ENCODE data around the gene CACNA2D3. TPM values are rescaled to one million over a fixed set of nuclear protein-coding genes. Genes with fewer than 3 reads are reported as not detected.

Gene CACNA2D3
- polyA plus RNA-seq, 3 donors, result 8.3 to 21.5 (median 10.4) TPM

GRCh38 chr3:54243056-54243931, 120.9 kb downstream of the CACNA2D3 start:
- Histone ChIP-seq H3K9ac (ENCODE audit: insufficient read depth, low read length, poor library complexity, severe bottlenecking) (no peak overlapping the region), H4K20me1 (ENCODE audit: insufficient read depth, low read length) (no peaks in the 10 kb centered on the region), H3K4me3 (replicated peaks in 1 of 3; ENCODE audit: low read depth in 2 of 3, low read length in 3 of 3) (no peak overlapping the region), H3K4me2 (replicated peaks; ENCODE audit: extremely low read depth, low read length, poor library complexity, severe bottlenecking) (no peak overlapping the region), H3K27ac (ENCODE audit: low read depth in 1 of 2, low read length in 2 of 2) (no peak overlapping the region), H3K36me3 (replicated peaks in 1 of 2; ENCODE audit: control insufficient read depth in 1 of 2, insufficient read depth in 2 of 2, low read length in 2 of 2) (no peaks in the 10 kb centered on the region), H3K9me3 (replicated peaks in 1 of 2; ENCODE audit: control insufficient read depth in 1 of 2, insufficient read depth in 1 of 2, low read length in 2 of 2) (peaks cover 0 to 3% of the 10 kb centered on the region in 2 donors), H3K27me3 (ENCODE audit: control insufficient read depth in 2 of 2, insufficient read depth in 2 of 2, low read length in 2 of 2) (no peaks in the 10 kb centered on the region), H3K4me1 (ENCODE audit: control insufficient read depth in 1 of 2, insufficient read depth in 2 of 2, low read length in 2 of 2) (no peaks in the 10 kb centered on the region), H2AFZ (ENCODE audit: insufficient read depth, low read depth, low read length, poor library complexity, severe bottlenecking) (no peak overlapping the region), H3K79me2 (ENCODE audit: insufficient read depth, low read length) (no peaks in the 10 kb centered on the region)
- Mint-ChIP-seq H3K27ac (peak overlapping the region in 1 of 7 donors; percentile 53), H3K27me3 (ENCODE audit: low read depth in 3 of 3) (peaks cover 0 to 12% (median 0%) of the 10 kb centered on the region in 3 donors), H3K4me3 (no peak overlapping the region), H3K36me3 (no peaks in the 10 kb centered on the region), H3K9me3 (peaks cover 0 to 13% (median 7%) of the 10 kb centered on the region in 7 donors), H3K4me1 (no peaks in the 10 kb centered on the region)
- intact Hi-C loops (cut with micrococcal nuclease), result no loop called here
- TF ChIP-seq, protein P1, sequence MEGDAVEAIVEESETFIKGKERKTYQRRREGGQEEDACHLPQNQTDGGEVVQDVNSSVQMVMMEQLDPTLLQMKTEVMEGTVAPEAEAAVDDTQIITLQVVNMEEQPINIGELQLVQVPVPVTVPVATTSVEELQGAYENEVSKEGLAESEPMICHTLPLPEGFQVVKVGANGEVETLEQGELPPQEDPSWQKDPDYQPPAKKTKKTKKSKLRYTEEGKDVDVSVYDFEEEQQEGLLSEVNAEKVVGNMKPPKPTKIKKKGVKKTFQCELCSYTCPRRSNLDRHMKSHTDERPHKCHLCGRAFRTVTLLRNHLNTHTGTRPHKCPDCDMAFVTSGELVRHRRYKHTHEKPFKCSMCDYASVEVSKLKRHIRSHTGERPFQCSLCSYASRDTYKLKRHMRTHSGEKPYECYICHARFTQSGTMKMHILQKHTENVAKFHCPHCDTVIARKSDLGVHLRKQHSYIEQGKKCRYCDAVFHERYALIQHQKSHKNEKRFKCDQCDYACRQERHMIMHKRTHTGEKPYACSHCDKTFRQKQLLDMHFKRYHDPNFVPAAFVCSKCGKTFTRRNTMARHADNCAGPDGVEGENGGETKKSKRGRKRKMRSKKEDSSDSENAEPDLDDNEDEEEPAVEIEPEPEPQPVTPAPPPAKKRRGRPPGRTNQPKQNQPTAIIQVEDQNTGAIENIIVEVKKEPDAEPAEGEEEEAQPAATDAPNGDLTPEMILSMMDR (IDR thresholded peaks at IDR 0.05), result no peak
- WGBS (ENCODE audit: insufficient coverage), result 80% methylated on average over 7 of the region's 13 CpGs
- DNase-seq, result no peak

DNA sequence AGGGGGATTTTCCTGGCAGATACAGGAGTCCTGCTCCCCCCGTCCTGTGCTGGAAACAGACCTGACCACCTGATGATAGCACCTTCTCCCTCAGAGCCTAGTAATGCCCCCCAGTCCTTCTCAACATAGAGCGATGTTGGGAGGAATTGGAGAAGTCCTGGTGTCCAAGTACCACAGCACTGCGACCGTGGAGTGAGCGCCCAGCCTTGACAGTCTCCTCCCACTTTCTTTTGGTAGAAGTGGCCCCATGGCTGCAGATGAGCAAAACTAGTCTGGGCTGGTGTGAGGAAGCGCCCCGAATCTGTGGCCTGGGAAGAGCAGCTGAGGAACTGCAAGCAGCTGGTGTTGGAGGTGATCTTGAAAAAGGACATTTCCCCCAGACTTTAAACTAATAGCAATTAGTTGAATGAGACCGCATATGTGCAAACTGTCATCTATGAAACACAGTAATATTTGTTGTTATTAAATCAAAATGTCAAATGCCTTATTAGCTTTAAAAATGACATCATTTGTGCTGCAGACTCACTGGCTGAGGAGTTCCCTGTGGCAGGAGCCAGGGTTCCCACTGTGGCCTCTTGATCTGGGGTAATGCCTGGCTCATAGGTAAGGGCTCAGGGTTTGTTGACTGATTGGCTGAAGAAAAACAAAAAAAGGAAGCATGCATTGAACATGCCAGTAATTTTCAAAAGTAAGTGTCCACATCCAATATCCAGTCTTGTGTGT, 121.8 kb downstream of the CACNA2D3 start:
- Histone ChIP-seq H3K27ac (ENCODE audit: low read depth in 1 of 2, low read length in 2 of 2) (no peak overlapping the region), H3K4me3 (replicated peaks in 1 of 3; ENCODE audit: low read depth in 2 of 3, low read length in 3 of 3) (no peak overlapping the region), H3K4me1 (ENCODE audit: control insufficient read depth in 1 of 2, insufficient read depth in 2 of 2, low read length in 2 of 2) (no peaks in the 10 kb centered on the region), H3K4me2 (replicated peaks; ENCODE audit: extremely low read depth, low read length, poor library complexity, severe bottlenecking) (no peak overlapping the region), H3K79me2 (ENCODE audit: insufficient read depth, low read length) (no peaks in the 10 kb centered on the region), H3K9ac (ENCODE audit: insufficient read depth, low read length, poor library complexity, severe bottlenecking) (no peak overlapping the region), H2AFZ (ENCODE audit: insufficient read depth, low read depth, low read length, poor library complexity, severe bottlenecking) (no peak overlapping the region), H3K36me3 (replicated peaks in 1 of 2; ENCODE audit: control insufficient read depth in 1 of 2, insufficient read depth in 2 of 2, low read length in 2 of 2) (no peaks in the 10 kb centered on the region), H3K9me3 (replicated peaks in 1 of 2; ENCODE audit: control insufficient read depth in 1 of 2, insufficient read depth in 1 of 2, low read length in 2 of 2) (peaks cover 0 to 3% of the 10 kb centered on the region in 2 donors), H3K27me3 (ENCODE audit: control insufficient read depth in 2 of 2, insufficient read depth in 2 of 2, low read length in 2 of 2) (no peaks in the 10 kb centered on the region), H4K20me1 (ENCODE audit: insufficient read depth, low read length) (no peaks in the 10 kb centered on the region)
- H3K36me3 Mint-ChIP-seq, result no peaks in the 10 kb centered on the region
- no peak overlapping the region for H3K4me3 Mint-ChIP-seq
- intact Hi-C loops (cut with micrococcal nuclease), result no loop called here
- H3K4me1 Mint-ChIP-seq, result no peaks in the 10 kb centered on the region
- TF ChIP-seq, protein P1 (IDR thresholded peaks at IDR 0.05), result no peak
- no peak for DNase-seq
- WGBS (ENCODE audit: insufficient coverage), result no CpG with 5 or more reads among the region's 8 CpGs
- peak overlapping the region in 1 of 7 donors; percentile 53 for H3K27ac Mint-ChIP-seq
- peaks cover 0 to 12% (median 0%) of the 10 kb centered on the region in 3 donors for H3K27me3 Mint-ChIP-seq (ENCODE audit: low read depth in 3 of 3)
- H3K9me3 Mint-ChIP-seq, result peaks cover 0 to 14% (median 7%) of the 10 kb centered on the region in 7 donors

Measured in CD14-positive monocyte (primary cell).